Astrocyte (in vitro differentiated cells and primary cell): ENCODE data around the gene PPP3CA.

Experiments
- EZH2 ChIP-seq: IDR thresholded peaks from 2 replicates; pipeline ENCODE4 v1.6.1; 2012; ENCODE audit warnings: mild to moderate bottlenecking, low read length, inconsistent platforms; ENCODE audit not compliant: insufficient read depth
- TF ChIP-seq, protein P1 (sequence below): IDR thresholded peaks from 2 replicates; pipeline ENCODE4 v1.5.1; 2011; ENCODE audit warnings: low read depth, mild to moderate bottlenecking, inconsistent platforms, low read length, moderate library complexity; ENCODE audit not compliant: insufficient read depth

DNA sequence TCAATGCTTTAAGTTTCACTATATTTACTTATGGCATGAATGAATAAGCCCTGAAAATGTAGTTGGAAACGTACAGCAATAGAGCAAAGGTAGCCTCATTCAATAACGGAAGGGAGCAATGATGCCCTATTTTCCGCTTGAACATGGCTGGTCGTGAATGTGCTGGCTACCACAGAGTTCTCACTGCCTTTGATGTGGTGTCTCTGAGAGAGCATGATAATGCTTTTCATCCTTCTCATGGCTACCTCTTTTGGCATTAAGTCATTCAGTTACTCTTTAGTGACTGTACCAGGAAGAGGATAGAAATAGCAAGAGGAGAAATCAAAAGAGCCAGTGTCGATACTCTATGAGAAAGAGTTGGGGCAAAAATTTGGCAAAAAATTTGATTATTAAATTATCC is 308.0 kb downstream of the PPP3CA start:
- TF ChIP-seq, protein P1, sequence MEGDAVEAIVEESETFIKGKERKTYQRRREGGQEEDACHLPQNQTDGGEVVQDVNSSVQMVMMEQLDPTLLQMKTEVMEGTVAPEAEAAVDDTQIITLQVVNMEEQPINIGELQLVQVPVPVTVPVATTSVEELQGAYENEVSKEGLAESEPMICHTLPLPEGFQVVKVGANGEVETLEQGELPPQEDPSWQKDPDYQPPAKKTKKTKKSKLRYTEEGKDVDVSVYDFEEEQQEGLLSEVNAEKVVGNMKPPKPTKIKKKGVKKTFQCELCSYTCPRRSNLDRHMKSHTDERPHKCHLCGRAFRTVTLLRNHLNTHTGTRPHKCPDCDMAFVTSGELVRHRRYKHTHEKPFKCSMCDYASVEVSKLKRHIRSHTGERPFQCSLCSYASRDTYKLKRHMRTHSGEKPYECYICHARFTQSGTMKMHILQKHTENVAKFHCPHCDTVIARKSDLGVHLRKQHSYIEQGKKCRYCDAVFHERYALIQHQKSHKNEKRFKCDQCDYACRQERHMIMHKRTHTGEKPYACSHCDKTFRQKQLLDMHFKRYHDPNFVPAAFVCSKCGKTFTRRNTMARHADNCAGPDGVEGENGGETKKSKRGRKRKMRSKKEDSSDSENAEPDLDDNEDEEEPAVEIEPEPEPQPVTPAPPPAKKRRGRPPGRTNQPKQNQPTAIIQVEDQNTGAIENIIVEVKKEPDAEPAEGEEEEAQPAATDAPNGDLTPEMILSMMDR, result no peak
- TF ChIP-seq EZH2, result no peak
